Measurements from ENCODE around the gene C1orf159.
"Not testable (repeated sequence)": the region's sequence is repeated elsewhere in the genome, so short reads cannot be mapped to it uniquely, and the experiment has no call there.

The C1orf159 gene

DNA sequence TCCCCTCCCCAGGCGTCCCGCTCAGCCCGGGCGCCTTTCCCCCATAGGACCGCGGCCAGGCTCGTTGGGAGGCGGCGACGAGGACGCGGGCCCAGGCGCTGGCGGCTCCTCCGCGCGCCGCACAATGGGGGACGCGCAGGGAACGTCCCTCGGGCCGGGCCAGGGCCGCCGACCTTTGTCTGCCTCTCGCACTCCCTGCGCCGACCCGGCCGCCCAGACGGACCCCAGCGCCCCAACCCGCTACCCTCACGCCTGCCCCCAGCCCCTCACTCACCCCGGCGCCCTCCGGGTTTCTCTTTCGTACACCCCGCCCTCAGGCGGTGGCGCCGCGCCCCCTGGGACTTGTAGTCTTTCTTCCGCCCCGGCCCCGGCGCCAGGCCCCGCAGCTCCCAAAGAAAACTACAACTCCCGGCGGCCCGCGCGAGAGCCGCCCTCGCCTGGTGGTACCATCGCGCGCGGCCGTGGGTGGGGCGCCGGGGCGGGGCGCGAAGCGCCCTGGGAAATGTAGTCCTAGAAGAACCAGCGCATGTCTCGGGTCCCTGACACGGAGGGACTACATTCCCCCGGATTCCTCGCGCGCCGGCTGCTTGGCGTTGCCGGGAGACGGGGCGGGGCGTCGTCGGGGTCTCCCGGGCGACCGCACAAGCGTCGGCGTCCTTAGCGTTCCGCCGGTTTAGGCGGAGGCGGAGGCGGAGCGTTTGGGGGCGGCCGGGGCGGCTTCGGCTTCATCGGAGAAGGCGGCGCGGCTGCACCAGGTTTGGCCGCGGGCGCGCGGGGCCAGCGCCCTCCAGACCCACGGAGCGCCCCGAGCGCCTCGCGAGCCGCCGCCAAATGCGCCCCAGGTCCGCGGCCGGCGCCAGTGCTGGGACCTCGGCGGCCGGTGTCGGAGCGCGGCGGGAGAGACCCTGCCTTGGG, at the start of gene C1orf159:
TSS of gene C1orf159 (minus strand) at position 304 of the 915 bp plus-strand sequence. CDS start 24,546 bp downstream, outside the sequence.
- peak; percentile 95 for DNase-seq

DNA sequence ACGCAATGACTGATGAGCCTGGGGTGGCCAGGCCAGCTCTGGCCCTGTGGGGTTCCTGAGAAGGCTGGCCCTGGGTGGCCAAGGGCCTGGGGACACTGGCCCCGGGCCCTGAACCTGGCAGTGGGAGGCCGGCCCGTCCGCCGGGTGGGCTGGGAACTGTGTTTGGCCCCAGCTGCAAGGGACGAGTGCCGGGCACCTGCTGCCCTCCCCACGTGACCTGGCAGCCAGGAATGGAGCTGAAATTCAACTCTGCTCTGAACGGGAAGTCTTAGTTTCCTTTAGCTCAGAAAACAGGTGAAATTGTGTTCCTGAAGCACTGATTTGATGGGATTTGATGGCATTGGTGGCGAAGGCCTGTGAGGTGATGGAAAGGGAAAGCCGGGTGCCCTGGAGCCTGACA, 49.6 kb upstream of the C1orf159 start:
- no peak for DNase-seq

DNA sequence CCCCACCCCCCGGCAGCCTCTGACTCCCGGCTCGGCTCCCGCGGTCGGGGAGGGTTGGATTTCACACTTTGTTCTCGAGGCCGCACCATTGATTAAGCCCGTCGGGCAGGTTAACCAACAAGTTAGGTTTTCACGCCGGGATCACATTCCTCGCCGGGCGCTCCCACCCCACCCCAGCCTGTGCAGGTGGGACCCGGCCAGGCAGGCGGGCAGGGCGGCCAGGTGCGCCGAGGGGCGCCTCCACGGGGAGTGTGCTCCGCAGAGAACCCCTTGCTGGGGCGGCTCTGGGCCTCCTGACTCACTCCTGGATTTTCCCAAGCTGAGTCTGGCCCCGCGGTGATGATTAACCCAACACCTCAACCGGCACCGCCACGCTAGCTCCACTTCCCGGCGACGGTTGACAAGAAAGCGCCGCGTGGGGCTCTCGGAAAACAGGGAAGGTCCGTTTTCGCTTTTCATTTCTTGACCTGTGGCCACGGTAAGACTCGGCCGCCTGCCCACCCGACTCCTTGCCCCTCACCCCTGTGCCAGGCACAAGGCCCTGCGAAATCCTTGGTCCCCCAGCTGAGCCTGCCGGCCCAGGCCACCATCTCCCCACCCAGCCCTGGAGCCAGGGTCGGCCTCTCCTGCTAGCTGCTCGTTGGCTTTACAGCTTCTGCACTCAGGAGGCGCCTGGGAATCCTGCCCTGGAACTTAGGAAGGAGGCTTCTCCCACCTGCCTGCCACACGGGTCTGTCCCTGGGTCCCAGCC, 49.0 kb upstream of the C1orf159 start:
- no peak for DNase-seq

DNA sequence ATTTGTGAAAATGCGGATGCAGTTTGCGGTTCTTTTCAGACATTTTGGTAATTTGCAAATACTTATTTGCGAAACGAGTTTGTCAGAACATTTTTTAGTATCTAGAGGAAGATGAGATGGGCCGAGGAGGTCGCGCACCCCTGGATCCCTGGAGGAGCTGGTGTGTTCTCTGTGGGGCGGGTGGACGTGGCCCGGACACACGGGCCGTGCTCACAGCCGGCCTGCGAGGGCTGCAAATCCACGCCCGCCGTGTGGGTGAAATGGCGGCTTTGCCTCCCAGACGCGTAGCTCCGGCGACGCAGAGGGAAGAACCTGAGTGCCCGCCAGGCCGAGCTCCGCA, 48.4 kb upstream of the C1orf159 start:
- no peak for DNase-seq

DNA sequence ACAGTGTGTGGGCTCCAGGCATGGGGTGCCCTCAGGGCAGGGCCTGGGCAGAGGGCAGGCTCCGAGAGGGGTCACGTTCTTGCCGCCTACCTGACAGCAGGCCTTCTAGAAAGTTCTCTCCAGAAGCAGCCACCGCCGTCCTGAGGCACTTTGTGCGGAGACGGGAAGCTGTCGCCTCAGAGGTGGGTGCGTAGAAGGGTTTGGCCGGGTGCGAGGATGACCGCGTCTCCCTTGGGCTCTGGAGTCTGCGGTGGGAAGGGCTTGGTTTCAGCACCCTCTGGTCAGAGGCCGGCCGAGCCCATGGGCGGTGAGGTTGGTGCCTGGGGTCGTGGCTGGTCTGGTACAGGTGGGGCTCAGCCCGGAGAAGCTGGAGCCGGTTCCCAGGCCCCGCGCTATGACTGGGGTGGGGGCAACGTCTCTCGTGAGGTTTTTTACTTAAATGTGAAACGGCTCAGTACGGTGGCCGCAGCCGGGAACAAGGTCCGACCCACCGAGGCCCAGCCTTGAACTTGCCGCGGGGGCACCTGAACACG, 47.7 kb upstream of the C1orf159 start:
- no peak for DNase-seq

DNA sequence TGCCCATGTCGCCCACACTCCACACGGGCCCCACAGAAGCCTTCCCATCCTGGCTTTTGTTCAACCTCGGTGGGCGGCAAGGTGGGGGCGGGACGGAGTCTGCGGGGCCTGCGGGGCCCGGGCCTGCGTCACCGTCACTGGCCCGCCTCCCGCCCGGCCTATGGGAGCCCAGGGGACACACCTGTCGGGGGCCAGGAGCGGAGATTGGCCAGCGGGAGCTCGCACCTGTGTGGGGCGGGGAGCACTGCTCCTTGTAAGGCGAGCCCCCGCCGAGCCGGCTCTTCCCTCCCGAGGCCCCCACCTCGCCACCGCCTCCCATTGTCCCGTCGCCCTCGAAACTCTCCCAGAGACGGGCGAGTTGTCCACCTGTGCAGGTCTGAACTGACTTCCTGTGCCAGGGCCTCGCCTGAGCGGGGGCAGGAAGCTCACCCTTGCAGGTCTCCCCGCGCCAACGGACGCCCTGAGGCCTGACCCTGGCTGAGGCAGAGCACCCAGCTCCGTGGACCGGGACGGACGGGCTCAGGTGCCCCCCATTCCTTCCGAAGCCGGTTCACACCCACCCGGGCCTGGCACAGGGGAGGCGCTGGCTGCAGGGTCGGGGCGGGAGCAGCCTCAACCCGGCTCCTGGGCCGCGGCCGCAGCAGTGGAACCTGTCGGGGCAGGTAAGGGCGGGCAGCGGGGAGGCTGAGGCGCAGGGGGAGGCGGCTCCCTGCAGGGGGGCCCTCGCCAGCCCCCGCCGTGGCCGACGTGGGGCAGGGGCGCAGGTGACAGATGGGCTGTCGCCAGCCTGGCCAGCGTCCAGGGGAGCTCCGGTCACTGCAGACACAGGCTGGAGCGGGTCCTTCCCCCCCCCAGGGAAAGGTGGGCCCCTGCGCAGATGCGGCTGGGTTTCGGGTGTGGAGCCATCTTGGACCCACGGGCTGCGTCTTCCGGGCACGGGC, 47.0 kb upstream of the C1orf159 start:
- no peak for DNase-seq

DNA sequence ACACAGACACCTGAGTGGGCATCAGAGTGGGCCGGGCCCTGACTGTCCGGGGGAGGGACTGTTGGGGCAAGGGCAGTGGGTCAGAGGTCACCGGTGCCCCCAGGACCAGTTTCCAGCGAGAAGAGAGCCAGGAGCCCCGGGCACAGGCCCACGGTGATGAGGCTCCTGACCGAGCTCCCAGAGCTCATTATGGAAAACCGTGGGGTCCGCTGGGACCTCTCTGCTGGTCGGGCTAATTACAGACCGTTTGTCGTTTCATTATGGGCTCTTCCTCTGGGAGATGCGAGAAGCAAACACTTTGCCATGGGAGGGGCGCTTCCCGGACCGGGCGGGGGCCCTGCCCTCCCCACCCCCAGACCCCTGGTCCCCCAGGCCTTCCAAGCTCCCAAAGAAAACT, 45.8 kb upstream of the C1orf159 start:
- no peak for DNase-seq

DNA sequence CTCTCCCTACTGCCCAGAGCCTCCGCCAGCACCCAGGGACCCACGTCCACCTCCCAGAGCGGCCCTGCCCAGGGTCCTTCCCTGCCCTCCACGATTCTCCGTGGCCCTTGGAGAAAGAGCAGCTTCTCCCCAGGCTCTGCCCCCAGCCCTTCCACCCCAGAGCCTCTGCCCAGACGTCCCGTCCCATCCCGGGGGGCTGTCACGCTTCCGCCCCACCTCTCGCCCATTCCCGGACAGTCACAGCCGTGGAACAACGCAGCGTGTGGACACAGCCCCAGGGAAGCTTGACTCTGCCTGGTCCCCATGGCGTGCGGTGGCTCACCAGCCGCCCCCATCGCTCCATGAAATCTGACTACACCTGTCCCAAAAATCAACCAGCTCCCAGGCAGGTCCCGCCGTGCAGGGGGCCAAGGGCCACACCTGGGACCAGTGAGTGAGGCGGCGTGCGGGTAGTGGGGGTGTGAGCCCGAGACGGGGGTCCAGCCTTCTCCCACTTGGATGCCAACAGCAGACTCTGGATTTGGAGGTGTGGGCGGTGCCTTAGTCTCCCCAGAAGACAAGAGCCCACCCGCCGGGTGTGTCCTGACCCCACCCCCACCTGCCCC, 45.3 kb upstream of the C1orf159 start:
- DNase-seq, result no peak

DNA sequence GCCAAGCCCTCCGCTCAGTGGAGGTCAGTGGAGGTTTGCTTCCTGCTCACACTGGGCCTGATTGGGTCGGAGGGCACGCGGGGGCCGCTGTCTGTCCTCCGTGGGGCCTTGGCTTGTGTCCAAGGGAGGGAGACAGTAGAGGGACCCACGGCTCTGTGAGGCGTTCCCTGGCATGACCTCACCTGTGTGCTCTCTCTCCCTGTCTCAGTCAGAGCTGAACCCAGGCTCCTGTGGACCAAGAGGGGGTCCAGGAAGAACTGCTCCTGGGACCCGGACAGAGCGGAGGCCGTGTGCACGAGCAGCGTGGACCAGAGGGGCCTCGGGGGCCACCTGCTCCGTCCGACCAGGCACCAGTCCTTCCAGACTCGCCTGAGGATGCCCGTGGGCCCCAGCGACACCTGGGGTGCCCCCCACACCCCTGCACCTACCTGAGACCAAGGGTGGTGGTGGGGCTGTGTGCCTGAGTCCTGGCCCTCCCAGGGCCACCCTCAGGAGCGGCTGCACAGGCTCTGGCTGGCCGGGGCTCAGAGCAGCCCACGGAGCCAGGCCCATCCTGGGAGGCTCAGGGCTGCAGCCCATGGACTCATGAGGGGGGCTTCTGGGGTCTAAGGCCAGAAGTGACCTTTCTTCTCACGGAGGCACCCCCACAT, 44.5 kb upstream of the C1orf159 start:
- no peak for DNase-seq

DNA sequence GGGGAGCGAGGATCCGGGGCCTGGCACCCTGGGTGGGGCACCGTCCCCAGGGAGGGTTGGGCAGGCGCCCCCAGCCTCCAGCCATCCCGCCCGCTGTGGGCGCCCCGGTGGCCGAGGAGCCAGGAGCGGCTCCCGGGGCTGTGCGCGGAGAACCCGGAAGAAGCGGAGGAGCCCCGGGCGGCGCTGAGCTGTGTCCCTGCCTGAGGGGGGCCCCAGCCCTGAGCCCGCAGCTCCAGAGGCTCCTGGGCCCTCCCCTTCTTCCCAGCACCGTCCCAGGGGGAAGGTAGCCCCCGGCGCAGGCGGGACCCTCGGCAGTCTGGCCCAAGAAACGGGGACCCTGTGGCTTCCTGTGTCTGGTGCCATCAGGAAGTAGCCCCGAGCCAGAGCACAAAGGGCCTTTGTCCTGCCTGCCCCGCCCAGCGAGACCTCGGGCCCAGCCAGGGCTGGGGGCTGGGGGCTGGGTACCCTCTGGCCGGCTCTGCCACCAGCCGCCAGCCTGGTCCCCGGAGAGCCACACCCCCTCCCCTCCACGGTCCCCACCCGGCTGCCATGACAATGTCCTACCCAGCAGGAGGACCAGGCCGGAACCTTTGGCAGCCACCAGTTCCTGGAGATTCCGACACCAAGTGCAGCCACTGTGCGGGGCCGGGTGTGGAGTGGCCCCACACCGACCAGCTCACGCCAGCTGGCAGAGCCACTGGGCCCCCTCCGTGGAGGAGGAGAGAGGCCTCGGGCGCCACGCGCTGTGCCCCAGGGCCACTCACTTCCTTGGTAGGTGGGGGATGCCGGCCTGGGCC, 42.2 kb upstream of the C1orf159 start:
- DNase-seq, result no peak

DNA sequence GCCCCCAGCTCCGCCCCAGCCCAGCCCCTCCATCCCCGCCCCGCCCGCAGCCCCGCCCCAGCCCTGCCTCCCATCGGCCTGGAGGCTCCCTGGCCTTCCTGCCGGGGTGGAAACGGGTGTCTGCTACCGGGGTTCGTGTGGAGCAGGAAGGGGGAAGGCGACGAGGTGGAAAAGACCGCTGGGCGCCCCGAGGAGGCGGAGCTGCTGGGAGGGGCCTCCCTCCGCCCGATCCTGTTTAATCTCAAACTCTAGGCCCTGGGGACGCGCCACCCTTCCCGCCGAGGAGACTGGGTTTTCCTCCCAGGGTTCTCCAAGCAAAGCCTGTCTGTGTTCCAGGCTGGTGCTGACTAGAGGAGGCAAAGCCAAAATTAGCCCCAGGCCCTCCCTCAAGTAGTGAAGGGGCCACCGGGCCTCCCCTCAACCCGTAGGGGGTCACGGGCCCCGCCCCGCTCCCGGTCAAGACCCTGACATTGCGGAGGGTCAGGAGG, 41.6 kb upstream of the C1orf159 start:
- no peak for DNase-seq

DNA sequence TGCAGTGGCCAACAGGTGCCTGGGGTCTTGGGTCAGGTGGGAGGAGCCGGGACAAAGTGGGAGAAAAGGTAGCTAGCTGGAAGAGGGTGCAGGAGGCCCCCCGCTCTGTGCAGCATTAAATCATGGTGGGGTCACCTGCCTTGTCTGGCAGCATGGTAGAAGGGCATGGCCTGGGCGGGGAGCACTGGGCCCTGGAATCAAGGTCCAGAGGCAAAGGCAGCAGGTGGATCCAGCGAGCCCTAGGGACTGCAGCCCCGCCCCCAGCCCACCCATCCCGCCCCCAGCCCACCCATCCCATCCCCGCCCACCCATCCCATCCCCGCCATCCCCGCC, 41.1 kb upstream of the C1orf159 start:
- no peak for DNase-seq

DNA sequence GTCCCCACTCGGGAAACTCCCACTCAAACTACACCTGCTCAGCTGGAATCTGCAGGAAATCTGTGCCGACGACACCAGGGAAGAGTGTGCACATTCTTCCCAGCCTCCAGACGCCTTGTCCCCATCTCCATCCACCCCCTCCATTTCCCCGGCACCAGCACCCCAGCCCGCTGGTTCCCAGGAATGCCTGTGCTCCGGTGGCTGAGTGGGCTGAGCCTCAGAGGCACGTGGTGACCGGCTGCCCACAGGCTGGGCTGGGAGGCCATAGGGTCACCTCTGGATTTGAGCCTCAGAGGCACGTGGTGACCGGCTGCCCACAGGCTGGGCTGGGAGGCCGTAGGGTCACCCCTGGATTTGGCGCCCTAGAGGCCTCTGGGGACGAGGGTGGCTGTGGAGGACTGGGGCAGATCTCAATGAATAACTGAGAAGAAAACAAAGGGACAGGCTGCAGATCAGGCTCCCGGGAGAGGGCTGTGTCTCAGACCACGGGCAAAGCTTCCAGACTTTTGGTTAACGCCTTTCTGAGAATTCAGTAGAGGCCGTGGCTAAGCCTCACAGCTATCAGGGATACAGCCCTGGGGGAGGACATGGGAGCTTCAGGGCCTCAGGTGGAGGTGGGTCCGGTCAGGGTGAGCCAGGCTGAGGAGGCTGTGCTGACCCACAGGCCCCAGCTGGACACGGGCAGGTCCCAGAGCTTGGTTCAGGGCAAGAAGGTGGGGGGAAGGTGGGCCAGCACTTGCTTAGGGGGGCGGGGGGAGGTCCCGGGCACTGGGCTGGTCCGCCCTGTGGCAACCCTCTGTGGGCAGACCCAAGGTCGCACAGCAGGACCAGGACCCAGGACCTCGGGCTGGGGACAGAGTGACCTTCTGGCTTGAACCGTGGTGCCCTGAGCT, 40.5 kb upstream of the C1orf159 start:
- no peak for DNase-seq

DNA sequence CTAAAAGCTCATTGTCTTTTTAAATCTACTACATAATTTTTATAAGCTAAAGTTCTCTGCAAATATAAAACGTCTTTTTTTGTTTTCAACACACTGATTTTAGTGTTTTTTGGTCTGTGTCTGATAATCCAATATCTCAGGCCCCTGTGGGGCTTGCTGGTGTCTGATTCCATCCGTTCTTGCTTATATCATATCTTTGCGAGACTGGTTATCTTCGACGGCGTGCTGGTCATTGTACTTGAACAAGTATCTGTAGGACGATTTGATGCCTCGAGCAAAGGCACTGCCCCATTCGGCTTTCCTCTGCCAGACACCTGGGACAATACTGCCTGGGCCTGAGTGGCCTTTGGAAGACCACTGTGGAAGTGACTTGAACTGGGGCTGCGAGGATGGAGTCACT, 39.4 kb upstream of the C1orf159 start:
- no peak for DNase-seq

DNA sequence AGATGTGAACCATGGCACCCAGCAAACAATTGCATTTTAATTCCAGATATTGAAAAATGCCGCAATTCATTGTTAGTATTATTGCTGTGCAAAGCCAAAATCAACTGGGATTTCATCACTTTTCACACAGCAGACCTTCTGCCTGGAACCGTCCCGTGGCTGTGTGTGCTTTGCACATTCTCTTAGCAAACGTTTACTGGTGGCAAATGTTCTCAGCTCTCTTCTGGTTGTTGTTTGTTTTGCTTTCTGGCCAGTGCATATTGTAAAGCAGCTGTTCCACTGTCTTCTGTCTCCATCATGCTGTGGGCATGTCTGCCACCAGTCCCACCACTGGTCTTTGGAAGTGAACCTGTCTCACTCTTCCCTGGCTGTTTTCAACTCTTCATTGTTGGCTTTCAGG, 38.0 kb upstream of the C1orf159 start:
- DNase-seq, result no peak

DNA sequence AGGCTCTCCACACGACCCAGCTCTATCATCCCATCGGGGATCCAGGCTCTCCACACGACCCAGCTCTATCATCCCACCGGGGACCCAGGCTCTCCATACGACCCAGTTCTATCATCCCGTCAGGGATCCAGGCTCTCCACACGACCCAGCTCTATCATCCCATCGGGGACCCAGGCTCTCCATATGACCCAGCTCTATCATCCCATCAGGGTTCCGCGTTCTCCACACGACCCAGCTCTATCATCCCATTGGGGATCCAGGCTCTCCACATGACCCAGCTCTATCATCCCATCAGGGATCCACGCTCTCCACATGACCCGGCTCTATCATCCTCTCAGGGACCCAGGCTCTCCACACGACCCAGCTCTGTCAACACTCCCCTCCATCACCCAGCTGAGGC, 37.3 kb upstream of the C1orf159 start:
- DNase-seq, result not testable (repeated sequence)

DNA sequence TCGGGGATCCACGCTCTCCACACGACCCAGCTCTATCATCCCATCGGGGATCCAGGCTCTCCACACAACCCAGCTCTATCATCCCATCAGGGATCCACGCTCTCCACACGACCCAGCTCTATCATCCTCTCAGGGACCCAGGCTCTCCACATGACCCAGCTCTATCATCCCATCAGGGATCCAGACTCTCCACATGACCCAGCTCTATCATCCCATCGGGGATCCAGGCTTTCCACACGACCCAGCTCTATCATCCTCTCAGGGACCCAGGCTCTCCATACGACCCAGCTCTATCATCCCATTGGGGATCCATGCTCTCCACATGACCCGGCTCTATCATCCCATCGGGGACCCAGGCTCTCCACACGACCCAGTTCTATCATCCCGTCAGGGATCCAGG, 36.5 kb upstream of the C1orf159 start:
- DNase-seq, result not testable (repeated sequence)

DNA sequence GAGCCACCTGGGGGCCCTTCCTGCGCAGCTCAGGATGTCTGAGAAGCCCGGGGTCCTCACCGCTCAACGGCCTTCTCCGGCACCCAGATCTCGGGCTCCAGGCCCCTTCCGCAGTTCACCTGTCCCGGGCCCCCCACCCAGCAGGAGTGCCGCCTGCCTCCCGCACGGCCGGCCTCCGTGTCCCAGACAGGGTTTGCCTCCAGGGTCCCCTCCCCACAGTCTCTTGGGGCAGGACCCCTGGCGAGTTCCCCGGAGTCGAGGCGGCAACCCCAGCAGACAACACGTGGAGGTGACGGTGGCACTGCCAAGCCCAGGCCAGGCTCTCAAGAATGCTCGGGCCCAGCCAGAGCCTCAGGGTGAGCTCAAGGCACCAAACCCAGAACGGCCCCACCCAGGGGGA, 35.4 kb upstream of the C1orf159 start:
- DNase-seq, result no peak

DNA sequence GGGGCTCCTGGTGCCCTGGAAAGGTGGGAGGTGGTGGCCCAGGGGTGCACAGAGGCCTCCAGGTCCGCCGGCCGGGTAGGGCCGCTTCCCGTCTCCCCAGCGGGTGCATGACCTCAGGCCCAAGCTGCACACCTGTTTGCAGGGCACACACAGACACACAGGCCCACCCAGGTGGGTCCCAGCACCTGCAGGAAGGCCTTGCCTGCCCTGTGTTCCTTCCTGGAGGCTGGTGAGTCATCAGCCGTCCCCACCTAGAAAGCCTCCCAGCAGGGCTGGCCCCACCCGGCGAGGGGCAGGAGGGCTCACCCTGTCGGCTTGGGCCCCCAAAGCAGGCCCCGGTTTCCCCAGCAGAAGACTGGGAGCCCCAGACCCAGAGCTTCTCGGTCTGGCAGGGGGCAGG, 34.2 kb upstream of the C1orf159 start:
- DNase-seq, result no peak

DNA sequence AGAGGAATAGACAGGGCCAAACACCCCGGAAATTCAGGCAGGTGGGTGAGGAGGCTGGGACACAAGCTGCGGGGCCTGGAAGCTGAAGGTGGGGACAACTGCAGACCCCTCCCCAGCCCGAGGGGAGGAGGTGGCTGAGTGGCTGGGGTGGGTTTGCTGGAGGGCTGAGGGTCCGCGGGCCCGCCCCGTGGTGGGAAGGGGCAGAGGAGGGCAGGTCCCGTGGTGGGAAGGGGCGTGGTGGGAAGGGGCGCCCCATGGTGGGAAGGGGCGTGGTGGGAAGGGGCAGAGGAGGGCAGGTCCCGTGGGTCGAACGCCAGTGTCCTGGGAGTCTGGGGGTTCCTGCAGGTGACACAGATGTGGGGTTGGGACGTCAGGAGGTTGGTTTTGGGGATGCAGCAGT, 33.5 kb upstream of the C1orf159 start:
- DNase-seq, result no peak
